Tibial nerve (tissue), 4 donors: ENCODE data around the gene COMMD4.
"Not testable (repeated sequence)": the region's sequence is repeated elsewhere in the genome, so short reads cannot be mapped to it uniquely, and the experiment has no call there.

Experiments
- EP300 ChIP-seq, 2 donors: sonication (generic); formaldehyde crosslinking; IDR thresholded peaks; one replicate each; pipeline ENCODE4 v1.6.1; 2017; ENCODE audit warnings: antibody characterized with exemption in 2 of 2, mild to moderate bottlenecking in 1 of 2
- POLR2A ChIP-seq, 2 donors: fragments of 450-650 bp; IDR thresholded peaks; one replicate each; pipeline ENCODE4 v1.6.1; 2017; ENCODE audit warnings: antibody characterized with exemption in 2 of 2, mild to moderate bottlenecking in 2 of 2, moderate library complexity in 2 of 2
- TF ChIP-seq, protein P1 (sequence below), 5 experiments: fragments of 200-600 bp in 3 of 5; fragments of 450-650 bp in 2 of 5; sonication (generic) in 3 of 5; IDR thresholded peaks; one replicate each; pipeline ENCODE4 v1.5.1; 2016 to 2019; ENCODE audit warnings: antibody characterized with exemption in 5 of 5, mild to moderate bottlenecking in 3 of 5, moderate library complexity in 2 of 5

DNA sequence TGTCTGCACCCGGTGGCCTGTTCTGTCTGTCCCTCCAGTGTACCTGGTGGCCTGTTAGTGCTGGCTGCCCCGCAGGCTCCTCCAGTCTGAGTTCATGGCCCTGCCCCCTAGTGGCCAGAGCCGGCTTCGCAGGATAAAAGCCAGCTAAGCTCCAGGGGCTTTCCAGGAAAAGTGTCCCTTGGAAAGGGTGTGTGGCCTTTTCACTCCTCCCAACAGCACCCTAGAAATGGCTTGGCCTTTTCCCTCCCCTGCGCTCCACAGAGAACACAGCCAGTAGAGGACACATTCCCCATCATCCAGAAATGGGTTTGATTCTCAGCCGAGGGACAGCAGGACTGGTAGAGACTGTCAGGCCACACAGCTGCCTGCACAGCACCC is 36.6 kb upstream of the COMMD4 start:
- TF ChIP-seq, protein P1, sequence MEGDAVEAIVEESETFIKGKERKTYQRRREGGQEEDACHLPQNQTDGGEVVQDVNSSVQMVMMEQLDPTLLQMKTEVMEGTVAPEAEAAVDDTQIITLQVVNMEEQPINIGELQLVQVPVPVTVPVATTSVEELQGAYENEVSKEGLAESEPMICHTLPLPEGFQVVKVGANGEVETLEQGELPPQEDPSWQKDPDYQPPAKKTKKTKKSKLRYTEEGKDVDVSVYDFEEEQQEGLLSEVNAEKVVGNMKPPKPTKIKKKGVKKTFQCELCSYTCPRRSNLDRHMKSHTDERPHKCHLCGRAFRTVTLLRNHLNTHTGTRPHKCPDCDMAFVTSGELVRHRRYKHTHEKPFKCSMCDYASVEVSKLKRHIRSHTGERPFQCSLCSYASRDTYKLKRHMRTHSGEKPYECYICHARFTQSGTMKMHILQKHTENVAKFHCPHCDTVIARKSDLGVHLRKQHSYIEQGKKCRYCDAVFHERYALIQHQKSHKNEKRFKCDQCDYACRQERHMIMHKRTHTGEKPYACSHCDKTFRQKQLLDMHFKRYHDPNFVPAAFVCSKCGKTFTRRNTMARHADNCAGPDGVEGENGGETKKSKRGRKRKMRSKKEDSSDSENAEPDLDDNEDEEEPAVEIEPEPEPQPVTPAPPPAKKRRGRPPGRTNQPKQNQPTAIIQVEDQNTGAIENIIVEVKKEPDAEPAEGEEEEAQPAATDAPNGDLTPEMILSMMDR (IDR thresholded peaks at IDR 0.05) = peak in 4 of 5 experiments; percentile 18 to 66 (median 48)
- not testable (repeated sequence) for TF ChIP-seq POLR2A, EP300 (IDR thresholded peaks at IDR 0.05)
